ENCODE results near the gene CAPN12. TPM values are rescaled to one million over a fixed set of nuclear protein-coding genes. Genes with fewer than 3 reads are reported as not detected.

CAPN12 gene
- total RNA-seq, 1 donor from 2014 or later, result not detected

DNA sequence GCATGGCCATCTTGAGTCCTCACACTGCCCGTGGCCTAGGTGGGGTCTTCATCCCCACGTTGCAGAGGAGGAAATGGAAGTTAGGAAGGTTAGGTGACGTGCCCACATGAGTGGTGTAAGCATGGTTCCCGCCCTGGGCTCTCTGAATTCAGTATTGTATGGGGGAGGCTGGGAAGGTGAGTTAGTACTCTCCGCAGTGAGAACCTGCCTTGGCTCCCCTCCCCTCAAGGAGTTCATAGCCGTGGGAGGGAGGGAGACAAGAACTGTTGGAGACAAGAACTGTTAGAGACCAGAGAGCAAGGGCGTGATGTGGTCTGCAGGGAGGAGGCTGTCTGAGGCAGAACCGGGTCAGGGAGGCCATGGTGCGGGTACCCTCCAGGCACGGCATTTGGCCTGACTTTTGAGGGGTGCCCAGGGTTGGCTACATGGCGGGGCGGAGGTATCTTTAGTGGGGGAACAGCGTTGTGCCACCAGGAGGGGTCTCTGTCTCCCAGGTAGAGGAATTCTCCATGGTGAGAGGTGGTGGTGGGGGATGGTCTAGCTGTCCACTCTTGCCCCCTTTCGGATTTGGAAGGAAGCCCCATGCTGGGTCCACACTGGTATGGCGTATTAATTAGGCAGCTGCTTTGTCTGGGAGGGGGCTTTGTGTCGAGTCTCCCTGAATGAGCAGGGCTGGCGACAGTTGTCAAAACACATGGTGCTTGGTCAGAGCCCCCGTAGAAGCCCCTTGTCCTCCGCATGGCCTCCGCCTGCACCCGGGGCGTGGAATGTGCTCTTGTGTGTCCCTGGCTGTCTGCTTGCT is 45.8 kb downstream of the CAPN12 start:
- DNase-seq (ENCODE audit: low read depth in 2 of 2), result no peak

GRCh38 chr19:38697641-38698071 is 46.6 kb downstream of the CAPN12 start:
- DNase-seq (ENCODE audit: low read depth in 2 of 2), result no peak

GRCh38 chr19:38697197-38697596 is 47.1 kb downstream of the CAPN12 start:
- DNase-seq (ENCODE audit: low read depth in 2 of 2), result no peak

DNA sequence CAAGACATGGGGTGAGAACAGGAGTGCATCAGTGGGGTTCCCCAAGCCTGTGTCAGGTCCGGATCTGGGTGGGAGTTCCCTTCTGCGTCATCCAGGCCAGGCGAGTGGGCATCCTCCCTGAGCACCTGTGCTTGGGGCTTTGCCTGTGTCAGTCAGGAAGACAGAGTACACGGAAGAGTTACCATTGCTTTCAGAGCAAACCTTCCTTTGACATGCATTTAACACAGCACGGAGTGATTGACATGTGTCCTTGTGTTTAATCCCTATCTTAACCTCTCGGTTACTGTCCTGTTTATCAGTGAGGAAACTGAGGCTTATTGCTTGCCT is 47.6 kb downstream of the CAPN12 start:
- DNase-seq (ENCODE audit: low read depth in 2 of 2), result no peak

GRCh38 chr19:38695832-38696728 is 48.2 kb downstream of the CAPN12 start:
- DNase-seq (ENCODE audit: low read depth in 2 of 2), result no peak

DNA sequence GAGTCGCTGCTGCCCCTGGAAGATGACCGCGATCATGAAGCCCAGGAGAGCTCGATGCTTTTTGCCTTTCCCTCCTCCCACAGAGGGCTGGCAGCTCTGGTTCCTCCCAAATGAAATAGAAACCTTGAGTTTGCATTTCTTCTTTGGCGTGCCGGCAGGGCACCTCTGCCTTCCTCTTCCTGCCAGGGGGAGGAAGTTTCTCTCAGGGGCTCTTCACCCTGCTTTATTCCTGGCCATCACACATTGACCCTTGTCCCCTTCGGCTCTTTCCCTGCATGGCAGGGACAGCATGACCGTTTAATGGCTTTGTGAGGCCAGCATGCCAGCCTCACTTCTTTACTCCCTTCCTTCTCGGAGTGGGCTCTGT is 49.0 kb downstream of the CAPN12 start:
- no peak for DNase-seq (ENCODE audit: low read depth in 2 of 2)

GRCh38 chr19:38693380-38694223 is 50.7 kb downstream of the CAPN12 start:
- DNase-seq (ENCODE audit: low read depth in 2 of 2), result peak in 1 of 2 donors; percentile 85

DNA sequence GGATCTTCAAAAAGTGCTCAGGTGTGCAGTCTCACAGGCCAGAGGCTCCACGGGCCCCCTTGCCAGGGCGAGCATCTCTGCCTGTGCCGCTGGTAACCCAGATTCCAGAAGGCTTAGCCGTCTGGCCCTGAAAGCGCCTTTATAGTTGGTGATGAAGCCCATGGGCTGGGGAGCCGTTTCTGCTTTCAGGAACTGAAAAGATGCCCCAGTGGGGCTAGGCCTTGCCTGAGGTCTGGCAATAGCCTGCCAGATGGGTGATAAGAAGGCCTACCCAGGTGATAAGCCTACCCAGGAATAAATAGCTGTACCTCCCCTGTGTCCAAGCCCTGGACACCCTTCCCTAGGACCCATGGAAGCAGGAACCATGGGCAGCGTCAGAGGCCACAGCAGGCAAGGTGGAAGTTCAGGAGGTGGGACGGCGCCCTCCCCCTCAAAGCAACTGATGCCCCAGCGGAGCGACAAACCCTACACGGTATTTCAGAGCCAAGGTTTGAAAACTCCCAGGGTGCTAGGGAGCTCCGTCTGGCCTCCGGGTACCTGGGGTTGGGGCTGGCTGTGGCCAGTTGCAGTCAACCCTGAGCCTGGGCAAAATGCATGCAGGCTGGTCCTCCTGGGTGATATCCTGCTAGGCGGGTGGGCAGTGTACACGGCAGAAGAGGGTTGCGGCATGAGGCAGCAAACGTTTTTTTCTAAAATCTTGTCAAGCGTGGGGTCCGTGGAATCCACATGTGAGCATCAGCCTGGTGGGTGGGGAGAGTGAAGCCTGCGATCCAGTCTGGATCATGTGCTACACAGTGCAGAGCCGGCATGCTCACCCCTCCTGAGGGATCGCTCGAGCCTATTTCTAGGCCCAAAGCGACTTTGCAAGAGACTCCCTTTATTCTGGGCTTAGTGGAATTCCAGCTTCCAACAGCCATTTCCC is 51.6 kb downstream of the CAPN12 start:
- DNase-seq (ENCODE audit: low read depth in 2 of 2), result no peak

DNA sequence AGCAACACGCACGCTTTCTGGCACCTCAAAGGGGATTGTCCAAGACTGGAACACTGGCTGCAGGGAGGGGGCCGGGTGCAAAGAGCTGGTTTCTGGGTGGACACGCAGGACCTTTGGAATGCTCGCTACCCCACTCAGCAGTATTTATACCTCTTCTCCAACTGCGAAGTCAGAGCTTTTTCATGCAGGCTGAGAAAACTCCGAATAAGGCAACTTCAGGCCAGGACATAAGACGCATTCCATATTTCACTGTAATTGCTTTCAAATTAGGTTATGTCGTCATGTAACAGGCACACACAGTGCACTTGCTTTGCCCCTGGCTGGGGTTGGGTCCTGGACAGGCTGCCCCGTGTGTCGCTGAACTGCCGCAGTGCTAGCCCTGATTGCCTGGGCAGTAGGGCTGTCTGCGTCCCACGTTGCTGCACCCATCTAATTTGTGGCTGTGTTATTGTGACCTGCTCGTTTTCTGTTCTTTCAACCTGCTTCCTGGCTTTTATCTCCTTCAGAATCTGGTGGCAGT is 52.3 kb downstream of the CAPN12 start:
- no peak for DNase-seq (ENCODE audit: low read depth in 2 of 2)

- DNase-seq (ENCODE audit: low read depth in 2 of 2), result no peak
These were observed 53.4 kb downstream of the CAPN12 start for GRCh38 chr19:38690832-38691231.

DNA sequence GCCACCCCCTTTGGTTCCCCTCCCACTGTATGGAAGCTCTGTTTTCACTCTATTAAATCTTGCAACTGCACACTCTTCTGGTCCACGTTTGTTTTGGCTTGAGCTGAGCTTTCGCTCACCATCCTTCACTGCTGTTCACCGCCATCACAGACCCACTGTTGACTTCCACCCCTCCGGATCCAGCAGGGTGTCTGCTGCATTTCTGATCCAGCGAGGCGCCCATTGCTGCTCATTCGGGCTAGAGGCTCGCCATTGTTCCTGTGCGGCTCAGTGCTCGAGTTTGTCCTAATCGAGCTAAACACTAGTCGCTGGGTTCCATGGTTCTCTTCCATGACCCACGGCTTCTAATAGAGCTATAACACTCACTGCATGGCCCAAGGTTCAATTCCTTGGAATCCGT is 54.1 kb downstream of the CAPN12 start:
- DNase-seq (ENCODE audit: low read depth in 2 of 2), result no peak

- DNase-seq (ENCODE audit: low read depth in 2 of 2), result no peak
These were observed 56.4 kb downstream of the CAPN12 start for GRCh38 chr19:38687837-38688378.

- DNase-seq (ENCODE audit: low read depth in 2 of 2), result no peak
These were observed 57.8 kb downstream of the CAPN12 start for GRCh38 chr19:38686530-38686888.

DNA sequence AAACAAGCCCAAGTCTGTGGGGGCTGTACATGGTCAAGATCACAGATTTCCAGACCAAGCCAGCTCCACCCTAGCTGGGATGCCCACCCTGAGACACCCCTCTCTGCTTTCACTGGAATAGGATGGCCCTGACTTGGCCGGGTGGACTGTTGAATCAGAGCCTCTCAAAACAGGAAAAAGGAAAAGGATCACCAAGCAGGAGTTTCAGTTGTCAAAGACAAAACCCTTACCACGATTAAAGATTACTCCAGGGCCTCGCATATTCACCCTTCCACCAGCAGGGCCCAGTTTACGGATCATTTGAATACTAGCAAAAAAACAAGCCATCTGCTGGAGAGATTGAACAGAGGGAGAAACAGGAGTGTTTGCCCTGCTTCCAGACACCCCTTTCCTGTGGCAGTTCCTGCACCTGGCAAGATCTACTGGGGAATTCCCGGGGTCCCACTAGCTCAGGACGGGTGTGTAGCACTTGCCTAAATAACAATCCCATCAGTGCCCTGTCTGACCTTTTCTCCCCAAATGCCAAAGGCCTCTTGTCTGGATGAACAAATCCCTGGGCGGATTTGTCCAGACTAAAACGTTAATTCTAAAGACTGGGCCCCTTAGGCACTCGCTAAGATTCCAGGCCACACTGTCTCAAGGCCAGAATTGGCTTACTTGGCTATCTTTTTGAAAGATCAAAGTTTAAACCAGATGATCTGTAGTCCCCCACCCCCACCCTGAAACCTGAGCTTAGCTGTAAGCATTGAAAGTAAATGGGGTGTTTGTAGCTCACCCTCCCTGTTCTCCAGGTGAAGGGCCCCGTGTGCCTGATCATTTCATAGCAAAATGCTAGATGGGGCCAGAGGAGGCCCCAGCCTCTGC is 58.4 kb downstream of the CAPN12 start:
- DNase-seq (ENCODE audit: low read depth in 2 of 2), result peak in 1 of 2 donors; percentile 90

- no peak for DNase-seq (ENCODE audit: low read depth in 2 of 2)
These were observed 59.2 kb downstream of the CAPN12 start for GRCh38 chr19:38684862-38685665.

DNA sequence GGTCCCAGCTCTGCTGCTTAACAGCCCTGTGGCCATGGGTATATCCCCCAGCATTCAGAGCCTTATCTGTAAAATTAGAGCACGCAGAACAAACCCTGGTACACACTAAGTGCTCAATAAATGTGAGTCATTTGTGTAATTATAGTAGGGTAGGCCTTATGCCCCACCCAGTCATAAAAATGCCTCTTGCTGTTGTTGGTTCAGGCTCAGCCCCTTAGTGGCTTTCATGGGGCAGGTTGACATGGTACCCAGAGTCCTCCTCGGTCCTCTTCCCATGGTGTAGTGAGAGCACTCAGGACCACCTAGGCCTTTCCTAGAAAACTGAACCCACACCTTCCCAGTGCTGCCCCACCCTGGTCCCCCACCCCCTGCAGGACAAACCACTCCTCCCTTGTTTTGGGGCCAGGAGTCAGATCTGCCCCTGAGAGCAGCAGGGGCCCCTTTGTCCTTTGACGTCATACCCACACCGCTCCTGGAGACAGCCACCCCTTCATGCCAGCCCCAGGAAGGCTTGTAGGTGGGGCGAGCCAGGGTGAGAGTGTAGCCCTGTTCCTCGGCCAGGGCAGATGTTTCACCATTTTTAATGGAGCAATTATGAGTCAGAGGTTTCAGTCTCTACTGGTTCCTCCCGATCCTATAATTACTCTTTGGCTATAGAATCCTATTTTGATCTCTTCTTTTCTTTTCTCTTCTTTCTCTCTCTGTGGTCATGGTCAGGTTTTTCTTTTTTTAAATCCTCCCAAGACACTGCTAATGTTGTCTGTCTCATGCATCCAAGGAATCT is 60.0 kb downstream of the CAPN12 start:
- peak in 1 of 2 donors; percentile 65 for DNase-seq (ENCODE audit: low read depth in 2 of 2)

DNA sequence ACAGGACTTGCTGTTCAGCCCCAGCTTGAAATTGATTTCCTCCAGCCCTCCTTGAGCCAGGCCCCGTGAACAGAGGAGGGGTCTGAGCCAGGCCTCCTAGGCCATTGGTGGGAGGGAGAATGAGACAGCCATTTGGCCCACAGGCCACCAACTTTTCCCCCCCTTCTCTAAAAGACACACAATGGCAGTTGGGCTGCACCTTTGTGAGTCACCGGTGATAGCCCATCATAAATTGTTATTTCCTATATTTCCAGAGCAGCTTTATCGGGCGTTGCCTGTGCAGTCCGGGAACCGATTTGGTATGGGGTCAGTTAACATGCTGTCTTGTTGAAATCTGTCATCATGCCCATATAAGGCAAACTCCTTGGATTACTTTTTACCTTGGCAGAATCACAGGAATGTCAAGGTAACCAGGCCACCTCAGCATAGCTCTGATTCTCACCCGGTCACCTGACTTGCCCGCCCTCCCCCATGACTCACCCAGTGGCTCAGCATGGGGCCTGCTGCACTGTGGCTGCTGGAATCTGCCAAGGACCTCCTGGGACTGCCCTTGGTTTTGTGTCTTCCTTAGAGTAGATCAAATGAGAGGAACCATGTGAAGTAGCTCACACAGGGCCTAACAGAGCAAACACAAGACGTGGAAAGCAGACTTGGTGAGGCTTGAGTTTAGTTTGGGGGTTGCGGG is 60.7 kb downstream of the CAPN12 start:
- peak; percentile 82 to 93 for DNase-seq (ENCODE audit: low read depth in 2 of 2)
